Measurements from ENCODE around the gene HGS. TPM values are rescaled to one million over a fixed set of nuclear protein-coding genes. Genes with fewer than 3 reads are reported as not detected.

The HGS gene
- total and polyA plus RNA-seq, 3 experiments from 2014 or later: 36.7 to 135 (median 122) TPM

Other genes starting within 250 kb of the HGS start
- 1,000 to 10,000 TPM; 5,175 to 5,190 TPM for gene ACTG1, start 171.2 kb upstream of the HGS start, total RNA-seq
- 1,950 TPM for gene ACTG1, start 171.2 kb upstream of the HGS start, polyA plus RNA-seq
- under 1 TPM; 0.46 to 0.49 TPM for gene FSCN2, start 155.6 kb upstream of the HGS start, total RNA-seq
- gene FSCN2, start 155.6 kb upstream of the HGS start, polyA plus RNA-seq: not detected
- gene FAAP100, start 131.7 kb upstream of the HGS start, total RNA-seq: 10 to 100 TPM; 52.5 to 55.3 TPM
- gene FAAP100, start 131.7 kb upstream of the HGS start, polyA plus RNA-seq: 19.2 TPM
- 100 to 1,000 TPM; 125 to 126 TPM for gene NPLOC4, start 46.9 kb upstream of the HGS start, total RNA-seq
- 63.1 TPM for gene NPLOC4, start 46.9 kb upstream of the HGS start, polyA plus RNA-seq
- under 1 TPM; 0.31 TPM for gene TSPAN10, start 46.8 kb upstream of the HGS start, total RNA-seq
- gene TSPAN10, start 46.8 kb upstream of the HGS start, polyA plus RNA-seq: 0.49 TPM
- gene PDE6G, start 27.5 kb upstream of the HGS start, total RNA-seq: 1 to 10 TPM; 1.9 to 2.2 TPM
- gene PDE6G, start 27.5 kb upstream of the HGS start, polyA plus RNA-seq: 1.5 TPM
- 10 to 100 TPM; 50.8 to 55.7 TPM for gene OXLD1, start 17.4 kb upstream of the HGS start, total RNA-seq
- gene OXLD1, start 17.4 kb upstream of the HGS start, polyA plus RNA-seq: 78.9 TPM
- gene CCDC137, start 17.3 kb upstream of the HGS start, total RNA-seq: 10 to 100 TPM; 68.6 to 70.7 TPM
- gene CCDC137, start 17.3 kb upstream of the HGS start, polyA plus RNA-seq: 22.2 TPM
- 10 to 100 TPM; 16.3 to 19.7 TPM for gene ARL16, start 214 bp upstream of the HGS start, total RNA-seq
- gene ARL16, start 214 bp upstream of the HGS start, polyA plus RNA-seq: 33.0 TPM
- gene MRPL12, start 19.4 kb downstream of the HGS start, total RNA-seq: 100 to 1,000 TPM; 246 to 255 TPM
- 53.6 TPM for gene MRPL12, start 19.4 kb downstream of the HGS start, polyA plus RNA-seq
- 10 to 100 TPM; 34.1 to 34.7 TPM for gene SLC25A10, start 28.3 kb downstream of the HGS start, total RNA-seq
- 4.9 TPM for gene SLC25A10, start 28.3 kb downstream of the HGS start, polyA plus RNA-seq
- gene GCGR, start 120.1 kb downstream of the HGS start, total RNA-seq: not detected
- not detected for gene GCGR, start 120.1 kb downstream of the HGS start, polyA plus RNA-seq
- 10 to 100 TPM; 56.1 to 57.0 TPM for gene MCRIP1, start 149.3 kb downstream of the HGS start, total RNA-seq
- gene MCRIP1, start 149.3 kb downstream of the HGS start, polyA plus RNA-seq: 76.1 TPM
- gene PPP1R27, start 151.0 kb downstream of the HGS start, total RNA-seq: not detected
- not detected for gene PPP1R27, start 151.0 kb downstream of the HGS start, polyA plus RNA-seq
- gene P4HB, start 176.5 kb downstream of the HGS start, total RNA-seq: 100 to 1,000 TPM; 463 to 482 TPM
- gene P4HB, start 176.5 kb downstream of the HGS start, polyA plus RNA-seq: 342 TPM
- gene ARHGDIA, start 187.3 kb downstream of the HGS start, total RNA-seq: 100 to 1,000 TPM; 662 to 677 TPM
- 237 TPM for gene ARHGDIA, start 187.3 kb downstream of the HGS start, polyA plus RNA-seq
- gene ALYREF, start 207.6 kb downstream of the HGS start, total RNA-seq: 100 to 1,000 TPM; 326 to 337 TPM
- 60.4 TPM for gene ALYREF, start 207.6 kb downstream of the HGS start, polyA plus RNA-seq
- gene ANAPC11, start 207.7 kb downstream of the HGS start, total RNA-seq: 100 to 1,000 TPM; 146 to 149 TPM
- gene ANAPC11, start 207.7 kb downstream of the HGS start, polyA plus RNA-seq: 287 TPM
- under 1 TPM; 0.57 to 0.62 TPM for gene NPB, start 218.2 kb downstream of the HGS start, total RNA-seq
- not detected for gene NPB, start 218.2 kb downstream of the HGS start, polyA plus RNA-seq
- 10 to 100 TPM; 30.3 to 31.6 TPM for gene PCYT2, start 227.4 kb downstream of the HGS start, total RNA-seq
- 35.7 TPM for gene PCYT2, start 227.4 kb downstream of the HGS start, polyA plus RNA-seq
- 10 to 100 TPM; 41.4 to 41.7 TPM for gene SIRT7, start 234.2 kb downstream of the HGS start, total RNA-seq
- 40.1 TPM for gene SIRT7, start 234.2 kb downstream of the HGS start, polyA plus RNA-seq
- gene MAFG, start 243.7 kb downstream of the HGS start, total RNA-seq: 10 to 100 TPM; 28.4 to 34.7 TPM
- 2.5 TPM for gene MAFG, start 243.7 kb downstream of the HGS start, polyA plus RNA-seq